Vagina (tissue), 2 donors: ENCODE measurements around the gene MYRIP.

Experiments
- POLR2A ChIP-seq, 2 donors: fragments of 450-650 bp; IDR thresholded peaks; one replicate each; pipeline ENCODE4 v1.6.1; 2017; ENCODE audit warnings: antibody characterized with exemption in 2 of 2, mild to moderate bottlenecking in 2 of 2, moderate library complexity in 2 of 2
- TF ChIP-seq, protein P1 (sequence below), 3 experiments: fragments of 450-650 bp in 2 of 3; fragments of 200-600 bp in 1 of 3; sonication (generic) in 1 of 3; IDR thresholded peaks; one replicate each; pipeline ENCODE4 v1.5.1; 2017 to 2019; ENCODE audit warnings: antibody characterized with exemption in 3 of 3, mild to moderate bottlenecking in 2 of 3, moderate library complexity in 2 of 3

DNA sequence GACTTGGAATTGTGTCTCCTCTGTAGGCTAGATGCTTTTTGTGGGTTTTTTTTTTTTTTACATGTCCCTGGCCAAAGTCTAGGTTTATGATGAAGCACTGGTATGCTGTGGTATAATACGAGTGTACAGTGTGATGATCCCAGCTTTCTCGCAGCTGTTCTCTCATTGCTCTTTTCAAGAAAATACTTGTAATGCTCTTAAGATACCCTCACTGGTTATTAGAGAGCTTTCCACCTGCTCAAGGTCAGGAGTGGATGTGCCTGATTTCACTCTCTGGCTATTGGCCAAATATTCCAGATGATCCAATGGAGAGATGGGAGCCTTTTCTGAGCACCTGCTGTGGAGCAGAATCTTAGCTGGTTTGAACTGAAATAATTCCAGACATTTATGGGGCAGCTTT is 215.1 kb downstream of the MYRIP start:
- TF ChIP-seq, protein P1, sequence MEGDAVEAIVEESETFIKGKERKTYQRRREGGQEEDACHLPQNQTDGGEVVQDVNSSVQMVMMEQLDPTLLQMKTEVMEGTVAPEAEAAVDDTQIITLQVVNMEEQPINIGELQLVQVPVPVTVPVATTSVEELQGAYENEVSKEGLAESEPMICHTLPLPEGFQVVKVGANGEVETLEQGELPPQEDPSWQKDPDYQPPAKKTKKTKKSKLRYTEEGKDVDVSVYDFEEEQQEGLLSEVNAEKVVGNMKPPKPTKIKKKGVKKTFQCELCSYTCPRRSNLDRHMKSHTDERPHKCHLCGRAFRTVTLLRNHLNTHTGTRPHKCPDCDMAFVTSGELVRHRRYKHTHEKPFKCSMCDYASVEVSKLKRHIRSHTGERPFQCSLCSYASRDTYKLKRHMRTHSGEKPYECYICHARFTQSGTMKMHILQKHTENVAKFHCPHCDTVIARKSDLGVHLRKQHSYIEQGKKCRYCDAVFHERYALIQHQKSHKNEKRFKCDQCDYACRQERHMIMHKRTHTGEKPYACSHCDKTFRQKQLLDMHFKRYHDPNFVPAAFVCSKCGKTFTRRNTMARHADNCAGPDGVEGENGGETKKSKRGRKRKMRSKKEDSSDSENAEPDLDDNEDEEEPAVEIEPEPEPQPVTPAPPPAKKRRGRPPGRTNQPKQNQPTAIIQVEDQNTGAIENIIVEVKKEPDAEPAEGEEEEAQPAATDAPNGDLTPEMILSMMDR (IDR thresholded peaks at IDR 0.05) = no peak
- TF ChIP-seq POLR2A (IDR thresholded peaks at IDR 0.05) = no peak
